RPMI7951 (cell line): ENCODE data around the gene LAMTOR5. TPM values are rescaled to one million over a fixed set of nuclear protein-coding genes. Genes with fewer than 3 reads are reported as not detected.
"Not testable (repeated sequence)": the region's sequence is repeated elsewhere in the genome, so short reads cannot be mapped to it uniquely, and the experiment has no call there.

Source experiments
- DNase-seq: peaks from one replicate; pipeline ENCODE4 v3.0.0-alpha.2; 2012; ENCODE audit warnings: low read depth
- total RNA-seq: library from RNA; depleted of rRNA; stranded (reverse); fragments of >200 nt; shearing (Covaris generic); gene quantifications from 2 replicates; pipeline ENCODE4 v1.2.3, GENCODE V29; 2014

The LAMTOR5 gene
- total RNA-seq, 1 experiment from 2014 or later: 193 TPM

- no peak for DNase-seq
Measured at GRCh38 chr1:110426854-110427253, 19.4 kb upstream of the LAMTOR5 start.

- no peak for DNase-seq
Measured at GRCh38 chr1:110425612-110426152, 18.2 kb upstream of the LAMTOR5 start.

GRCh38 chr1:110424699-110425611, 17.5 kb upstream of the LAMTOR5 start:
- DNase-seq: no peak

- peak; percentile 66 for DNase-seq
Measured at GRCh38 chr1:110420874-110421793, 13.6 kb upstream of the LAMTOR5 start.

GRCh38 chr1:110420023-110420662, 12.6 kb upstream of the LAMTOR5 start:
- DNase-seq: no peak

GRCh38 chr1:110418729-110419128, 11.2 kb upstream of the LAMTOR5 start:
- no peak for DNase-seq

- not testable (repeated sequence) for DNase-seq
Measured at GRCh38 chr1:110413045-110413444, 5.6 kb upstream of the LAMTOR5 start.

- peak; percentile 69 for DNase-seq
Measured at GRCh38 chr1:110412576-110412975, 5.1 kb upstream of the LAMTOR5 start.

- no peak for DNase-seq
Measured at GRCh38 chr1:110411173-110411735, 3.8 kb upstream of the LAMTOR5 start.

- no peak for DNase-seq
Measured at GRCh38 chr1:110409316-110409715, 1.8 kb upstream of the LAMTOR5 start.

- no peak for DNase-seq
Measured at GRCh38 chr1:110408488-110408887, 994 bp upstream of the LAMTOR5 start.

GRCh38 chr1:110406407-110406806, 1.1 kb downstream of the LAMTOR5 start:
- not testable (repeated sequence) for DNase-seq

- DNase-seq: no peak
Measured at GRCh38 chr1:110404401-110404800, 3.1 kb downstream of the LAMTOR5 start.

GRCh38 chr1:110403805-110404204, 3.7 kb downstream of the LAMTOR5 start:
- no peak for DNase-seq

- DNase-seq: not testable (repeated sequence)
Measured at GRCh38 chr1:110396259-110396958, 11.1 kb downstream of the LAMTOR5 start.

- no peak for DNase-seq
Measured at GRCh38 chr1:110394493-110394820, 13.0 kb downstream of the LAMTOR5 start.

- peak; percentile 77 for DNase-seq
Measured at GRCh38 chr1:110393691-110394492, 13.6 kb downstream of the LAMTOR5 start.

GRCh38 chr1:110393286-110393685, 14.2 kb downstream of the LAMTOR5 start:
- no peak for DNase-seq

GRCh38 chr1:110390692-110391245, 16.7 kb downstream of the LAMTOR5 start, which contains the start of gene SLC16A4:
TSS of gene SLC16A4 (minus strand) at chr1:110391026. CDS start at chr1:110389323, 1,703 bp downstream.
- peak; percentile 88 for DNase-seq
